Measurements from ENCODE around the gene RYK.

Gene RYK

GRCh38 chr3:134222835-134223234, 27.8 kb downstream of the RYK start:
- no peak overlapping the region for H3K4me3 ChIP-seq (ENCODE audit: low read depth, low read length)
- no peak for TF ChIP-seq CTCF (IDR thresholded peaks at IDR 0.05; ENCODE audit: borderline replicate concordance, insufficient read depth, low read depth, low read length)

- no peak for TF ChIP-seq CTCF (IDR thresholded peaks at IDR 0.05; ENCODE audit: borderline replicate concordance, insufficient read depth, low read depth, low read length)
- no peak overlapping the region for H3K4me3 ChIP-seq (ENCODE audit: low read depth, low read length)
Observed at GRCh38 chr3:134216851-134217250, 33.8 kb downstream of the RYK start.

- TF ChIP-seq CTCF (IDR thresholded peaks at IDR 0.05; ENCODE audit: borderline replicate concordance, insufficient read depth, low read depth, low read length), result no peak
- H3K4me3 ChIP-seq (ENCODE audit: low read depth, low read length), result no peak overlapping the region
Observed at GRCh38 chr3:134216191-134216764, 34.4 kb downstream of the RYK start.

GRCh38 chr3:134214239-134214638, 36.4 kb downstream of the RYK start:
- H3K4me3 ChIP-seq (ENCODE audit: low read depth, low read length), result no peak overlapping the region
- TF ChIP-seq CTCF (IDR thresholded peaks at IDR 0.05; ENCODE audit: borderline replicate concordance, insufficient read depth, low read depth, low read length), result no peak

GRCh38 chr3:134212967-134213665, 37.5 kb downstream of the RYK start:
- TF ChIP-seq CTCF (IDR thresholded peaks at IDR 0.05; ENCODE audit: borderline replicate concordance, insufficient read depth, low read depth, low read length), result peak; percentile 94
- H3K4me3 ChIP-seq (ENCODE audit: low read depth, low read length), result no peak overlapping the region

- no peak overlapping the region for H3K4me3 ChIP-seq (ENCODE audit: low read depth, low read length)
Observed at GRCh38 chr3:134211797-134212196, 38.9 kb downstream of the RYK start.

More at GRCh38 chr3:134211797-134212196, 38.9 kb downstream of the RYK start:
- TF ChIP-seq CTCF (IDR thresholded peaks at IDR 0.05; ENCODE audit: borderline replicate concordance, insufficient read depth, low read depth, low read length), result peak; percentile 66

Data from GM12875 (cell line).